ENCODE measurements around the gene HSD17B14.
"Not testable (repeated sequence)": the region's sequence is repeated elsewhere in the genome, so short reads cannot be mapped to it uniquely, and the experiment has no call there.

The HSD17B14 gene

DNA sequence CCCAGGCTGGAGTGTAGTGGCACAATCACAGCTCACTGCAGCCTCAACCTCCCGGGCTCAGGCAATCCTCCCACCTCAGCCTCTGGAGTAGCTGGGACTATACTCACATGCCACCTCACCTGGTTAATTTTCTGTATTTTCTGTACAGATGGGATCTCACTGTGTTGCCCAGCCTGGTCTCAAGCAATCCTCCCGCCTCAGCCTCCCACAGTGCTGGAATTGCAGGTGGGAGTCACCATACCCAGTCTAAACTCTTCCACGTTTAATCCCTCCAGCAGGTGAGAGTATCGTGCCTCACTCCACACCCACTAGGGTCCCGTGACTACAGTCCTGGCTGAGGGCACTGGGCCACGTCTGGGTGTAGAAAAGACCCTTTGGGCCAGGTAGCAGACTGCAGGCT is 42.0 kb downstream of the HSD17B14 start:
- peak overlapping the region; percentile 80 to 86 for H3K27ac ChIP-seq
- no peaks in the 10 kb centered on the region for H3K27me3 ChIP-seq
- no peak overlapping the region for H3K4me3 ChIP-seq
- no peaks in the 10 kb centered on the region for H3K9me3 ChIP-seq
- intact Hi-C loops (cut with DNase I; ENCODE audit: low total_unique reads), result loop anchor here (2.0 to 5.0 kb wide), 2 partner anchors 39 to 387 kb away; no protein-coding TSS in a partner anchor
- H3K36me3 ChIP-seq, result peaks cover 0 to 25% (median 7%) of the 10 kb centered on the region in 3 donors
- TF ChIP-seq, protein P1, sequence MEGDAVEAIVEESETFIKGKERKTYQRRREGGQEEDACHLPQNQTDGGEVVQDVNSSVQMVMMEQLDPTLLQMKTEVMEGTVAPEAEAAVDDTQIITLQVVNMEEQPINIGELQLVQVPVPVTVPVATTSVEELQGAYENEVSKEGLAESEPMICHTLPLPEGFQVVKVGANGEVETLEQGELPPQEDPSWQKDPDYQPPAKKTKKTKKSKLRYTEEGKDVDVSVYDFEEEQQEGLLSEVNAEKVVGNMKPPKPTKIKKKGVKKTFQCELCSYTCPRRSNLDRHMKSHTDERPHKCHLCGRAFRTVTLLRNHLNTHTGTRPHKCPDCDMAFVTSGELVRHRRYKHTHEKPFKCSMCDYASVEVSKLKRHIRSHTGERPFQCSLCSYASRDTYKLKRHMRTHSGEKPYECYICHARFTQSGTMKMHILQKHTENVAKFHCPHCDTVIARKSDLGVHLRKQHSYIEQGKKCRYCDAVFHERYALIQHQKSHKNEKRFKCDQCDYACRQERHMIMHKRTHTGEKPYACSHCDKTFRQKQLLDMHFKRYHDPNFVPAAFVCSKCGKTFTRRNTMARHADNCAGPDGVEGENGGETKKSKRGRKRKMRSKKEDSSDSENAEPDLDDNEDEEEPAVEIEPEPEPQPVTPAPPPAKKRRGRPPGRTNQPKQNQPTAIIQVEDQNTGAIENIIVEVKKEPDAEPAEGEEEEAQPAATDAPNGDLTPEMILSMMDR (IDR thresholded peaks at IDR 0.05), result no peak
- DNase-seq, result no peak
- peaks cover 0 to 23% (median 17%) of the 10 kb centered on the region in 4 donors for H3K4me1 ChIP-seq

DNA sequence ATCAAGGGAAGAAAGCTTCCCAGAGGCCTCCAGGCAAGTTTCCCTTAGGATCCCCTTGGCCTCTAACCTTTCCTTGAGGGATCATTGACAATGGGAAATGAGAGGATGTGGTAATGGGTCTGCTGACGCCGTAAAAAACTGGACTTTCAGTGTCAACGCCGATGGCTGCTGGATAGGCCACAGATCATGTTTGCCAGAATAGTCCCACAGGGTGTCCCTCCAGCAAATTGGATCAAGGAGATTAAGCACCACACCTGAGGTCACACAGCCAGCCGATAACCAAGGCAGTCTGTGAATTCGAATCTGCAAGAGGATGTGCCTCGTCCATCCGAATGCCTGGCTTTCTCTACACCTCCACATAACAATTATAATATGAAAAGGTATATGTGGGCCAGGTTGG is 43.0 kb downstream of the HSD17B14 start:
- TF ChIP-seq, protein P1 (IDR thresholded peaks at IDR 0.05), result no peak
- Histone ChIP-seq H3K9me3 (no peaks in the 10 kb centered on the region), H3K4me3 (no peak overlapping the region), H3K36me3 (peaks cover 0 to 16% (median 0%) of the 10 kb centered on the region in 3 donors), H3K27ac (no peak overlapping the region), H3K27me3 (no peaks in the 10 kb centered on the region), H3K4me1 (peaks cover 0 to 23% (median 17%) of the 10 kb centered on the region in 4 donors)
- DNase-seq, result no peak
- intact Hi-C loops (cut with DNase I; ENCODE audit: low total_unique reads), result loop anchor here (5.0 kb wide), 1 partner anchor 386 kb away; no protein-coding TSS in a partner anchor

DNA sequence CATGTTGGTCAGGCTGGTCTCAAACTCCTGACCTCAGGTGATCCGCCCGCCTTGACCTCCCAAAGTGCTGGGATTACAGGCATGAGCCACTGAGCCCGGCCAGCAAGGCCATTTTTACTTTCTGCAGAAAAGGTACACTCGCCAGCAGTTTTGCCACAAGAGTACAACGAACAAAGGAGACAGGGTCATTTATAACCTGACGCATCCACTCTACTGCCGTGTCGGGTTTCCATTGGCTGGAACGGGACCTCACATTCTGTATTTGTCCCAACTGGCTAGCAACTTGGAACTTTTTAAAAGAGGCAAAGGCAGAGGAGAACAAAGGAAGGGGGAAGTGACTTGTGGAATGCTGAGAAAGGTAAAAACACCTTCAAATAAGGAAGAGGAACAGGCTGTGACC is 49.0 kb downstream of the HSD17B14 start:
- intact Hi-C loops (cut with DNase I; ENCODE audit: low total_unique reads); H3K4me1 ChIP-seq; DNase-seq; H3K36me3 ChIP-seq; H3K9me3 ChIP-seq; H3K4me3 ChIP-seq; H3K27me3 ChIP-seq; H3K27ac ChIP-seq: not testable (repeated sequence)

DNA sequence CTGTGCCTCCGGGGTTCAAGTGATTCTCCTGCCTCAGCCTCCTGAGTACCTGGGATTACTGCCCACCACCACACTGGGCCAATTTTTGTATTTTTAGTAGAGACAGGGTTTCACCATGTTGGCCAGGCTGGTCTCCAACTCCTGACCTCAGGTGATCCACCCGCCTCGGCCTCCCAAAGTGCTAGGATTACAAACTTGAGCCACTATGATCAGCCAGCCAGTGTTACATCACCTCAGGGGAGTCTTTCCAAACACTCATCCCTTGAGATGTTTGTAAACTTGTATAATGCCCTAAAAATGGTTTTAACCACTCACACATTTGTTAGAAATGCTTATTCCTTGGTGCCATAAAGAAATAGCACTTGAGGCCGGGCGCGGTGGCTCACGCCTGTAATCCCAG is 49.9 kb downstream of the HSD17B14 start:
- intact Hi-C loops (cut with DNase I; ENCODE audit: low total_unique reads); H3K27me3 ChIP-seq: not testable (repeated sequence)
- H3K4me1 ChIP-seq, result peaks cover 0 to 12% (median 4%) of the 10 kb centered on the region in 4 donors

DNA sequence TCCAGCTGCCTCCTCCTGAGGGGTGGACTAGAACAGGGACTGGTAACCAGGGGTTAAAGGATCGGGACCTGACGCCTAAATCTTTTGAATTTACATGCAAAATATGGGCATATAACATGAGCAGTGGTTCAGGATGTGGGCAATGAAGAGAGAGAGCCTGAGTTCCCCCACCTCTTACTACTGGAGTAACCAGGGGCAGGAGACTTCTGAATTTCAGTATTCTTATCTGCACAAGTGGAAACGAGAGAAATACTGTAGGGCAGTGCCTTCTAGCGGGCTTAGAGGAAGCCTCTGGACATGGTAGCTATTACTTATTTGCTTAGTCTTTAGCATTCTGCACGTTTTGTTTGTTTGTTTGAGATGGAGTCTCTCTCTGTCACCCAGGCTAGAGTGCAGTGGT is 51.8 kb downstream of the HSD17B14 start:
- Histone ChIP-seq H3K36me3 (no peaks in the 10 kb centered on the region), H3K27ac (no peak overlapping the region)
- intact Hi-C loops (cut with DNase I; ENCODE audit: low total_unique reads), result no loop called here

More for the DNA sequence above, 49.9 kb downstream of the HSD17B14 start:
- not testable (repeated sequence) for H3K36me3 ChIP-seq, H3K4me3 ChIP-seq, DNase-seq, H3K27ac ChIP-seq, H3K9me3 ChIP-seq

DNA sequence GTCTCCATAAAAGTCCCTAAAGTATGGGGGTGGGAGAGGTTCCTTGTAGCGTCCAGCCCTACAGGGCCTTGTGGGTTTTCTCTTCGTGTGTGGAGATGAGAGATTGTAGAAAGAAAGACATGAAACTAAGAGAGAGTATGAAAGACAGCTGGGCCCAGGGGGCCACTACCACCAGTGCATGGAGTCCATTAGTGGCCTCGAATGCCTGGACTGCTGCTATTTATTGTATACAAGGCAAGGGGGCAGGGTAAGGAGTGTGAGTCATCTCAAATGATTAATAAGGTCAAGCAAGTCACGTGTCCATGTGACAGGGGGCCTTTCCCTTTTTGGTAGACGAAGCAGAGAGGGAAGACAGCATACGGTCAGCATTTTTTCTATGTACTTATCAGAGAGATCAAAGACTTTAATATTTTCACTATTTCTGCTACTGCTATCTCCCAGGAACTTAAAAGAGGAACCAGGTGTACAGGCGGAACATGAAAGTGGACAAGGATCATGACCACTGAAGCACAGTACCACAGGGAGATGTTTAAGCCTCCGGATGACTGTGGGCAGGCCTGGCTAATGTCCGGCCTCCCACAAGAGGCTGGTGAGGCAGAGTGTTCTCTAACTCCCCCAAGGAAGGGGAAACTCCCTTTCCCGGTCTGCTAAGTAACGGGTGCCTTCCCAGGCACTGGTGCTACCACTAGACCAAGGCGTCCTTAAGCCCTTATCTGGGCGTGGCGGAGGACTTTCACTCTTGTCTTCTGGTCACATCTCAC is 55.5 kb downstream of the HSD17B14 start:
- no peak overlapping the region for H3K27ac ChIP-seq

More for the DNA sequence above, 51.8 kb downstream of the HSD17B14 start:
- no peaks in the 10 kb centered on the region for H3K9me3 ChIP-seq
- H3K4me3 ChIP-seq, result no peak overlapping the region
- DNase-seq, result no peak
- peaks cover 0 to 12% (median 4%) of the 10 kb centered on the region in 4 donors for H3K4me1 ChIP-seq
- TF ChIP-seq, protein P1 (IDR thresholded peaks at IDR 0.05), result no peak
- H3K27me3 ChIP-seq, result no peaks in the 10 kb centered on the region

More for the DNA sequence above, 55.5 kb downstream of the HSD17B14 start:
- H3K9me3 ChIP-seq, result no peaks in the 10 kb centered on the region
- intact Hi-C loops (cut with DNase I; ENCODE audit: low total_unique reads), result no loop called here
- no peaks in the 10 kb centered on the region for H3K36me3 ChIP-seq
- H3K27me3 ChIP-seq, result no peaks in the 10 kb centered on the region
- TF ChIP-seq, protein P1 (IDR thresholded peaks at IDR 0.05), result no peak
- no peak for DNase-seq
- H3K4me3 ChIP-seq, result no peak overlapping the region
- H3K4me1 ChIP-seq, result peaks cover 0 to 12% (median 4%) of the 10 kb centered on the region in 4 donors
